Thyroid gland (tissue), 4 donors: Measurements from ENCODE around the gene SLC16A8.

Experiments used
- CTCF ChIP-seq, 6 experiments: fragments of 200-600 bp in 3 of 6; fragments of 450-650 bp in 3 of 6; sonication (generic) in 3 of 6; IDR thresholded peaks; one replicate each; pipeline ENCODE4 v1.5.1; 2016 to 2019; ENCODE audit warnings: antibody characterized with exemption in 6 of 6, mild to moderate bottlenecking in 2 of 6, inconsistent platforms in 1 of 6, moderate library complexity in 1 of 6
- POLR2A ChIP-seq, 2 donors: fragments of 450-650 bp; IDR thresholded peaks; one replicate each; pipeline ENCODE4 v1.6.1; 2017; ENCODE audit warnings: antibody characterized with exemption in 2 of 2, mild to moderate bottlenecking in 2 of 2, moderate library complexity in 1 of 2

- no peak for TF ChIP-seq CTCF (IDR thresholded peaks at IDR 0.05)
- no peak for TF ChIP-seq POLR2A (IDR thresholded peaks at IDR 0.05)
Measured at GRCh38 chr22:38115423-38116205, 31.6 kb upstream of the SLC16A8 start.
